ENCODE measurements around the gene UTP3. TPM values are rescaled to one million over a fixed set of nuclear protein-coding genes. Genes with fewer than 3 reads are reported as not detected.
"Not testable (repeated sequence)": the region's sequence is repeated elsewhere in the genome, so short reads cannot be mapped to it uniquely, and the experiment has no call there.

Gene UTP3
- polyA plus RNA-seq, 6 donors from 2014 or later: 2.3 to 18.2 (median 13.6) TPM

DNA sequence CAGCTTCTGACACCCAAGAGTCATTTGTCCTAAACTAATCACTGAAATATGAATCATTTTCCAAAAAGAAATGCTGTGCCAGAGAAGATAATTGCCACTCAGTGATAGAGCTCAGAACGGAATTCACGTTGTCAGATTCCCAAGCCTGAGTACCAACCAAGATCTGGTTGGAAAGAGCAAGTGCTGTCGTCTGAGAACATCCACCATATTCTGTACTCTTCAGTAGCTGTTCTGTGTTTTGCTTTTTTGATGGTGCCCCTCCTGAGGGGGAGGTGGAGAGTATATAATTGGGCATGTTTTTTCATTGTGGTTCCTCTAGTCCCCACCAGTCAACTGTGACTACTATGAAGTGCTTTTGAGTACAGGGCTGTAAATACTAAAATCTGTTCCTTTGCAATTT, 46.6 kb downstream of the UTP3 start:
- DNase-seq: no peak
- peak overlapping the region; percentile 34 to 94 (median 79) for H3K27ac Mint-ChIP-seq
- peak overlapping the region; percentile 70 to 91 (median 82) for H3K4me3 Mint-ChIP-seq
- H3K36me3 Mint-ChIP-seq: no peaks in the 10 kb centered on the region
- H3K27me3 Mint-ChIP-seq: no peaks in the 10 kb centered on the region
- peaks cover 29 to 46% (median 41%) of the 10 kb centered on the region in 3 donors for H3K4me1 Mint-ChIP-seq
- ATAC-seq (ENCODE audit: low read depth in 2 of 2): peak; percentile 47 to 52
- no peaks in the 10 kb centered on the region for H3K9me3 Mint-ChIP-seq

DNA sequence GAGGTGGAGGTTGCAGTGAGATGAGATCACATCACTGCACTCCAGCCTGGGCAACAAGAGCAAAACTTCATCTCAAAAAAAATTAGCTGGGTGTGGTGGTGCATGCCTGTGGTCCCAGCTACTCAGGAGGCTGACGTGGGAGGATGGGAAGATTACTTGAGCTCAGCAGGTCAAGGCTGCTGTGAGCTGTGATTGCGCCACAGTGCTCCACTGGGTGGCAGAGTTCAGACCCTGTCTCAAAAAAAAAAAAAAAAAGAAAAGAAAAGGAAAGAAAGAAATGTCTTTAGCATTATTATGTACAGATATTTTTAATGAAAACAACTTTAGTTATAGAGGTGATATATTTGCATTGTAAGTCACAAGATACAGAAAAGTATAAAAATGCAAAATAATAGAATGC, 47.6 kb downstream of the UTP3 start:
- peak overlapping the region; percentile 35 to 81 (median 70) for H3K4me3 Mint-ChIP-seq
- H3K9me3 Mint-ChIP-seq: not testable (repeated sequence)
- H3K4me1 Mint-ChIP-seq: peaks cover 29 to 46% (median 41%) of the 10 kb centered on the region in 3 donors

DNA sequence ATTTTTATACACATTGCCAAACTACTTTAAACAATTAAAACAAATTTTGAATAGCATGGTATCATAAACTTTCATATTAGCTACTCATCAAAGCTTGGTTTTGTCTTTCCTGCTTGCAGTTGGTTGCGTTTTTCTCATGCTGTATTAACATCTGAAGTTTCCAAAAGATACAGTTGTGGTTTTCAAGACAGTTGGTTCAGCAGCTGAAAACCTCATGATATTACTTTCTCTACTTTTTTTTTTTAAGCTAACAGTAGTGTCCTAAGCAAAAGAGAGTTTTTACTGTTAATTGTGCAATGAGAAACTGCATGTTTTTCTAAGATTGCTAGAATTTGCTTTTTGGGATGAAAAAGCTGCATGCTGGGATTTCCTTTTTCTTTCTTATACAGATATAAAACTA, 48.7 kb downstream of the UTP3 start:
- H3K36me3 Mint-ChIP-seq: no peaks in the 10 kb centered on the region
- no peaks in the 10 kb centered on the region for H3K9me3 Mint-ChIP-seq
- peak overlapping the region in 3 of 6 donors; percentile 0 to 44 (median 24) for H3K27ac Mint-ChIP-seq
- H3K27me3 Mint-ChIP-seq: no peaks in the 10 kb centered on the region
- DNase-seq (no peak), ATAC-seq (ENCODE audit: low read depth in 2 of 2) (no peak)
- H3K4me3 Mint-ChIP-seq: peak overlapping the region in 4 of 8 donors; percentile 0 to 66 (median 51)
- peaks cover 29 to 46% (median 40%) of the 10 kb centered on the region in 3 donors for H3K4me1 Mint-ChIP-seq

More for the DNA sequence above, 47.6 kb downstream of the UTP3 start:
- not testable (repeated sequence) for H3K36me3 Mint-ChIP-seq, DNase-seq, H3K27me3 Mint-ChIP-seq
- ATAC-seq (ENCODE audit: low read depth in 2 of 2): peak in 1 of 2 donors; percentile 17
- H3K27ac Mint-ChIP-seq: peak overlapping the region; percentile 61 to 87 (median 76)

DNA sequence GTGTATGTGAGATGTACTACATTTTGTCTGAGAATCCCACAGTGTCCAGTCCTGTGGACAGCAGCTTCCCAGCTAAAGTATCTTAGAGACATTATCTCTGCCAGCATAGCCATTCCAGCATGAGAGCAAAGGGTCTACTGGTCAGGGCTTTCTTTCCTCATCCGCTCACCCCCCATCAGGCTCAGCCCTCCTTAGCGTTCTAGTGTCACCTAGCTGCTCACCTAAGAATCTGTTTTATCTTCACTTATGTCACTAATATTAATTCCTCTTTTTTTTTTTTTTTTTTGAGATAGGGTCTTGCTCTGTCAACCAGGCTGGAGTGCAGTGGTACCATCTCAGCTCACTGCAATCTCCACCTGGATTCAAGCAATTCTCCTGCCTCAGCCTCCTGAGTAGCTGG, 49.1 kb downstream of the UTP3 start:
- H3K9me3 Mint-ChIP-seq: no peaks in the 10 kb centered on the region
- peaks cover 31 to 46% (median 40%) of the 10 kb centered on the region in 3 donors for H3K4me1 Mint-ChIP-seq
- H3K36me3 Mint-ChIP-seq: no peaks in the 10 kb centered on the region
- H3K4me3 Mint-ChIP-seq: peak overlapping the region in 5 of 8 donors; percentile 0 to 66 (median 34)
- H3K27me3 Mint-ChIP-seq: no peaks in the 10 kb centered on the region
- DNase-seq (no peak), ATAC-seq (ENCODE audit: low read depth in 2 of 2) (no peak)
- H3K27ac Mint-ChIP-seq: peak overlapping the region in 5 of 6 donors; percentile 0 to 54 (median 24)

DNA sequence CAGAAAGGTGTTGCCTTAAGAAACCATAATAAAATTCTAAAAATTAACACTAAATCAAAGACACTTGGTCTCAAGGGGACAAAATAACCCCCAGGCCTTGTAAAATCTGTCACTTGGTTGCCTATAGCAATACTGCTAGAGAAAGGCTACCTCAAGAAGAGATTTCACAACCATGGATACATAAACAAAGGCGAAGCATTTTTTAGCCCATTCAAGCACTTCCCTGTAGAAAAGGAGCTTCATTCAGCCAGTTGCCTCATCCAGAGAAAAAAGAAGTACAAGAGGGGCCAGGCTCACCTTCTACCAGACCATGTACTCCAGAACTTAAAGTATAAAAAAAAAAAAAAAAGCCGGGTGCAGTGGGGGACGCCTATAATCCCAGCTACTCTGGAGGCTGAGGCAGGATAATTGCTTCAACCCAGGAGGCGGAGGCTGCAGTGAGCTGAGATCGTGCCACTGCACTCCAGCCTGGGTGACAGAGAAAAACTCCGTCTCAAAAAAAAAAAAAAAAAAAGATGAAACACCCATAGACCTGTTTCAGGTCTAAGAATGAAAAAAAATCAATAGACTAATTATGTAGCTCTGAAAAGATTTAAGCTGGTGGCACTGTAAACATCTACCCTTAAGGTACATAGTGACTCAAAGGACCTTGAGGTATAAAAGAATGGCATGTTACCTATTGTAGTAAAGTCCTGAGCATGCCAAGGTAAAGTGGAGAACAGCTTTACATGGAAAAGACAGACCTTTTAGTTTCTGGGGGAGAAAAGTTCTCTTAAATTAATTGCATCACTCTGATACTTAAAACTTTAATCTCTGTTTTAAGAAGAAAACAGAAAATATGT, 51.4 kb downstream of the UTP3 start:
- DNase-seq (no peak), ATAC-seq (ENCODE audit: low read depth in 2 of 2) (no peak)
- no peaks in the 10 kb centered on the region for H3K9me3 Mint-ChIP-seq
- H3K27ac Mint-ChIP-seq: no peak overlapping the region
- H3K36me3 Mint-ChIP-seq: no peaks in the 10 kb centered on the region
- H3K27me3 Mint-ChIP-seq: no peaks in the 10 kb centered on the region
- H3K4me1 Mint-ChIP-seq: peaks cover 20 to 37% (median 32%) of the 10 kb centered on the region in 3 donors
- H3K4me3 Mint-ChIP-seq: no peak overlapping the region

Other genes starting within 250 kb of the UTP3 start
- gene MUC7, start 216.3 kb upstream of the UTP3 start, polyA plus RNA-seq (ENCODE audit: low read depth in 6 of 6): not detected
- gene AMTN, start 170.0 kb upstream of the UTP3 start, polyA plus RNA-seq (ENCODE audit: low read depth in 6 of 6): not detected
- gene AMBN, start 96.3 kb upstream of the UTP3 start, polyA plus RNA-seq (ENCODE audit: low read depth in 6 of 6): not detected
- under 1 TPM in 2 of 6 donors, not detected in 4; 0.13 to 0.15 TPM for gene ENAM, start 59.8 kb upstream of the UTP3 start, polyA plus RNA-seq (ENCODE audit: low read depth in 6 of 6)
- gene JCHAIN, start 22.0 kb upstream of the UTP3 start, polyA plus RNA-seq (ENCODE audit: low read depth in 6 of 6): 100 to 1,000 TPM; 198 to 689 (median 314) TPM
- 10 to 100 TPM; 13.8 to 20.8 (median 14.4) TPM for gene RUFY3, start 33.4 kb downstream of the UTP3 start, polyA plus RNA-seq (ENCODE audit: low read depth in 6 of 6)
- gene GRSF1, start 151.4 kb downstream of the UTP3 start, polyA plus RNA-seq (ENCODE audit: low read depth in 6 of 6): 10 to 100 TPM; 58.6 to 93.9 (median 74.7) TPM
- 1 to 10 TPM in 4 of 6 donors, under 1 TPM in 2; 0.91 to 2.1 (median 1.2) TPM for gene MOB1B, start 213.8 kb downstream of the UTP3 start, polyA plus RNA-seq (ENCODE audit: low read depth in 6 of 6)